HCT116 (cell line): ENCODE results near the gene SNAP91. TPM values are rescaled to one million over a fixed set of nuclear protein-coding genes. Genes with fewer than 3 reads are reported as not detected.
"Not testable (repeated sequence)": the region's sequence is repeated elsewhere in the genome, so short reads cannot be mapped to it uniquely, and the experiment has no call there.

ENCODE experiments used
- ATAC-seq: fragments of 200-7000 bp; cut with Tn5 transposase; 2 replicates; pipeline ENCODE4 v1.9.1; 2020; ENCODE audit warnings: mild to moderate bottlenecking, moderate library complexity
- BruUV-seq: library from RNA; stranded (reverse); fragments of 400-500 nt; replicated peaks from 2 replicates; lab custom pipeline; 2021; lab: Mats Ljungman, UMichigan
- CTCF ChIA-PET: fragments of 300-600 bp; sonication (Branson Sonifier 250); formaldehyde crosslinking; loops from one replicate; lab custom pipeline; 2021; ENCODE audit warnings: antibody characterized with exemption; lab: Charles Lee
- POLR2A ChIA-PET: fragments of 300-600, 350-600 bp; sonication (Branson Sonifier 250); formaldehyde crosslinking; loops from one replicate; lab custom pipeline; 2021; ENCODE audit warnings: antibody characterized with exemption; lab: Charles Lee
- RAD21 ChIA-PET, 2 experiments: fragments of 300-600 bp; sonication (Branson Sonifier 250); formaldehyde crosslinking; loops; one replicate each; lab custom pipeline; 2023; ENCODE audit warnings: low total read pairs in 2 of 2; ENCODE audit not compliant: uncharacterized antibody in 2 of 2, unreplicated experiment in 2 of 2, low non-redundant PET in 1 of 2; lab: Charles Lee
- DNase-seq: peaks from one replicate; pipeline ENCODE4 v3.0.0-alpha.2; 2010; ENCODE audit warnings: low read depth, low spot score
- H2AFZ ChIP-seq: fragments of 200-600 bp; shearing (Covaris generic), sonication (generic); 2 replicates; pipeline ENCODE4 v1.6.1; 2017; ENCODE audit warnings: low read depth, mixed run types, mixed read lengths, antibody characterized with exemption, low read length; ENCODE audit not compliant: poor library complexity, severe bottlenecking
- H3K27ac ChIP-seq: 2 replicates; pipeline ENCODE4 v1.5.1; 2012; ENCODE audit warnings: low read depth, low read length
- H3K27me3 ChIP-seq: fragments of 200-600 bp; sonication (generic); 2 replicates; pipeline ENCODE4 v1.6.1; 2016; ENCODE audit warnings: mixed run types, low read length, mixed read lengths; ENCODE audit not compliant: insufficient read depth
- H3K36me3 ChIP-seq, 2 experiments: fragments of 200-500 bp in 1 of 2; fragments of 200-600 bp in 1 of 2; sonication (Bioruptor generic) in 1 of 2; sonication (generic) in 1 of 2; 2 replicates each; pipeline versions ENCODE4 v1.5.1 to v1.6.1; 2014 to 2016; ENCODE audit warnings: low read length in 2 of 2, inconsistent platforms in 1 of 2, mixed read lengths in 1 of 2, mixed run types in 1 of 2; ENCODE audit not compliant: insufficient read depth in 2 of 2, control insufficient read depth in 1 of 2
- H3K4me1 ChIP-seq, 2 experiments: fragments of 200-600 bp in 1 of 2; sonication (generic) in 1 of 2; 2 replicates each; pipeline versions ENCODE4 v1.5.1 to v1.6.1; 2012 to 2017; ENCODE audit warnings: low read length in 2 of 2, inconsistent platforms in 1 of 2, mild to moderate bottlenecking in 1 of 2, mixed read lengths in 1 of 2, mixed run types in 1 of 2, moderate library complexity in 1 of 2; ENCODE audit not compliant: insufficient read depth in 2 of 2, control insufficient read depth in 1 of 2
- H3K4me2 ChIP-seq: fragments of 200-600 bp; sonication (generic); 2 replicates; pipeline ENCODE4 v1.6.1; 2017; ENCODE audit warnings: mixed run types, low read length, mixed read lengths
- H3K4me3 ChIP-seq, 2 experiments: fragments of 200-600 bp in 1 of 2; sonication (generic) in 1 of 2; replicated peaks in 1 of 2; 2 replicates each; pipeline ENCODE4 v1.5.1; 2011 to 2016; ENCODE audit warnings: low read length in 2 of 2, control low read depth in 1 of 2, low read depth in 1 of 2, mild to moderate bottlenecking in 1 of 2, mixed read lengths in 1 of 2, mixed run types in 1 of 2
- H3K79me2 ChIP-seq: fragments of 200-600 bp; sonication (generic); 2 replicates; pipeline ENCODE4 v1.6.1; 2017; ENCODE audit warnings: mild to moderate bottlenecking, mixed run types, low read length, moderate library complexity, mixed read lengths; ENCODE audit not compliant: insufficient read depth
- H3K9ac ChIP-seq: fragments of 200-600 bp; sonication (generic); 2 replicates; pipeline ENCODE4 v1.6.1; 2016; ENCODE audit warnings: low read length, mixed read lengths
- H3K9me2 ChIP-seq: fragments of 200-600 bp; sonication (generic), shearing (Covaris generic); 2 replicates; pipeline ENCODE4 v1.6.1; 2017; ENCODE audit warnings: mixed run types, mild to moderate bottlenecking, moderate library complexity; ENCODE audit not compliant: insufficient read depth
- H3K9me3 ChIP-seq, 2 experiments: fragments of 200-500 bp in 1 of 2; fragments of 200-600 bp in 1 of 2; sonication (Bioruptor generic) in 1 of 2; sonication (generic) in 1 of 2; 2 replicates each; pipeline ENCODE4 v1.6.1; 2014 to 2017; ENCODE audit warnings: low read length in 2 of 2, mixed read lengths in 2 of 2, inconsistent platforms in 1 of 2, low read depth in 1 of 2, mild to moderate bottlenecking in 1 of 2, mixed run types in 1 of 2, moderate library complexity in 1 of 2; ENCODE audit not compliant: control insufficient read depth in 1 of 2, insufficient read depth in 1 of 2
- H4K20me1 ChIP-seq: fragments of 200-600 bp; sonication (generic), shearing (Covaris generic); 2 replicates; pipeline ENCODE4 v1.6.1; 2017; ENCODE audit warnings: mixed run types, mild to moderate bottlenecking, moderate library complexity; ENCODE audit not compliant: insufficient read depth
- ATF3 ChIP-seq: IDR thresholded peaks from 2 replicates; pipeline ENCODE4 v1.6.1; 2012
- CBX3 ChIP-seq: IDR thresholded peaks from 2 replicates; pipeline ENCODE4 v1.6.1; 2012; ENCODE audit warnings: low read depth
- CEBPB ChIP-seq: IDR thresholded peaks from 2 replicates; pipeline ENCODE4 v1.6.1; 2012; ENCODE audit warnings: low read depth
- EGR1 ChIP-seq: IDR thresholded peaks from 2 replicates; pipeline ENCODE4 v1.6.1; 2012; ENCODE audit warnings: low read depth
- ELF1 ChIP-seq: IDR thresholded peaks from 2 replicates; pipeline ENCODE4 v1.6.1; 2012; ENCODE audit warnings: low read depth, borderline replicate concordance
- MAX ChIP-seq: IDR thresholded peaks from 2 replicates; pipeline ENCODE4 v1.6.1; 2012
- SIN3A ChIP-seq: IDR thresholded peaks from 2 replicates; pipeline ENCODE4 v1.6.1; 2012; ENCODE audit warnings: low read depth
- SRF ChIP-seq: IDR thresholded peaks from 2 replicates; pipeline ENCODE4 v1.6.1; 2012; ENCODE audit warnings: low read depth
- ZBTB33 ChIP-seq: IDR thresholded peaks from 2 replicates; pipeline ENCODE4 v1.6.1; 2011; ENCODE audit warnings: mild to moderate bottlenecking, low read length, moderate library complexity; ENCODE audit not compliant: insufficient replicate concordance; ENCODE audit errors: extremely low read depth
- ZFX ChIP-seq: fragments of 450-650 bp; IDR thresholded peaks from 2 replicates; pipeline ENCODE4 v1.6.1; 2017
- intact Hi-C: fragments of 100-400 bp; cut with micrococcal nuclease; formaldehyde crosslinking; loops from 2 replicates; pipeline ENCODE4 v1.10.0; 2022
- total RNA-seq: library from RNA; stranded (reverse); gene quantifications from one replicate; pipeline ENCODE4 v1.2.1, GENCODE V29; 2021; ENCODE audit not compliant: unreplicated experiment
- TF ChIP-seq, protein P1 (sequence below), 3 experiments: fragments of 200-600 bp in 1 of 3; sonication (generic) in 1 of 3; IDR thresholded peaks in 2 of 3; conservative IDR thresholded peaks in 1 of 3; 2 replicates each; pipeline ENCODE4 v1.5.1; 2012 to 2017; ENCODE audit warnings: low read depth in 2 of 3, low read length in 2 of 3, antibody characterized with exemption in 1 of 3, borderline replicate concordance in 1 of 3, control low read depth in 1 of 3, mild to moderate bottlenecking in 1 of 3, mixed read lengths in 1 of 3, mixed run types in 1 of 3, moderate library complexity in 1 of 3; ENCODE audit not compliant: insufficient read depth in 1 of 3
- TF ChIP-seq, protein P2 (sequence below): IDR thresholded peaks from 2 replicates; pipeline ENCODE4 v1.6.1; 2012; ENCODE audit warnings: low read depth

Gene SNAP91
- total RNA-seq, 1 experiment from 2014 or later, result not detected

GRCh38 chr6:83574783-83575182, 134.1 kb downstream of the SNAP91 start:
- Histone ChIP-seq H3K4me3 (no peak overlapping the region), H3K27ac (no peak overlapping the region), H3K36me3 (no peaks in the 10 kb centered on the region), H4K20me1 (no peaks in the 10 kb centered on the region), H3K9ac (no peak overlapping the region), H3K27me3 (no peaks in the 10 kb centered on the region; the same call in 1 of the 2 replicates), H3K9me2 (no peaks in the 10 kb centered on the region), H2AFZ (no peak overlapping the region), H3K4me2 (no peak overlapping the region), H3K9me3 (no peaks in the 10 kb centered on the region), H3K79me2 (no peaks in the 10 kb centered on the region), H3K4me1 (no peaks in the 10 kb centered on the region)
- DNase-seq (no peak), ATAC-seq (no peak)
- CTCF ChIA-PET, result no interaction called here
- RAD21 ChIA-PET, result no interaction called here
- TF ChIP-seq CEBPB (no peak), ELF1 (no peak), SIN3A (no peak), CBX3 (no peak), EGR1 (no peak), ZFX (no peak), ZBTB33 (no peak), MAX (no peak), SRF (no peak), ATF3 (no peak)
- TF ChIP-seq, protein P1, sequence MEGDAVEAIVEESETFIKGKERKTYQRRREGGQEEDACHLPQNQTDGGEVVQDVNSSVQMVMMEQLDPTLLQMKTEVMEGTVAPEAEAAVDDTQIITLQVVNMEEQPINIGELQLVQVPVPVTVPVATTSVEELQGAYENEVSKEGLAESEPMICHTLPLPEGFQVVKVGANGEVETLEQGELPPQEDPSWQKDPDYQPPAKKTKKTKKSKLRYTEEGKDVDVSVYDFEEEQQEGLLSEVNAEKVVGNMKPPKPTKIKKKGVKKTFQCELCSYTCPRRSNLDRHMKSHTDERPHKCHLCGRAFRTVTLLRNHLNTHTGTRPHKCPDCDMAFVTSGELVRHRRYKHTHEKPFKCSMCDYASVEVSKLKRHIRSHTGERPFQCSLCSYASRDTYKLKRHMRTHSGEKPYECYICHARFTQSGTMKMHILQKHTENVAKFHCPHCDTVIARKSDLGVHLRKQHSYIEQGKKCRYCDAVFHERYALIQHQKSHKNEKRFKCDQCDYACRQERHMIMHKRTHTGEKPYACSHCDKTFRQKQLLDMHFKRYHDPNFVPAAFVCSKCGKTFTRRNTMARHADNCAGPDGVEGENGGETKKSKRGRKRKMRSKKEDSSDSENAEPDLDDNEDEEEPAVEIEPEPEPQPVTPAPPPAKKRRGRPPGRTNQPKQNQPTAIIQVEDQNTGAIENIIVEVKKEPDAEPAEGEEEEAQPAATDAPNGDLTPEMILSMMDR (IDR thresholded peaks at IDR 0.05 in 2 of 3, conservative IDR thresholded peaks at IDR 0.05 in 1 of 3; ENCODE audit: borderline replicate concordance in 1 of 3, insufficient read depth in 1 of 3, low read depth in 2 of 3, low read length in 2 of 3), result no peak
- TF ChIP-seq, protein P2, sequence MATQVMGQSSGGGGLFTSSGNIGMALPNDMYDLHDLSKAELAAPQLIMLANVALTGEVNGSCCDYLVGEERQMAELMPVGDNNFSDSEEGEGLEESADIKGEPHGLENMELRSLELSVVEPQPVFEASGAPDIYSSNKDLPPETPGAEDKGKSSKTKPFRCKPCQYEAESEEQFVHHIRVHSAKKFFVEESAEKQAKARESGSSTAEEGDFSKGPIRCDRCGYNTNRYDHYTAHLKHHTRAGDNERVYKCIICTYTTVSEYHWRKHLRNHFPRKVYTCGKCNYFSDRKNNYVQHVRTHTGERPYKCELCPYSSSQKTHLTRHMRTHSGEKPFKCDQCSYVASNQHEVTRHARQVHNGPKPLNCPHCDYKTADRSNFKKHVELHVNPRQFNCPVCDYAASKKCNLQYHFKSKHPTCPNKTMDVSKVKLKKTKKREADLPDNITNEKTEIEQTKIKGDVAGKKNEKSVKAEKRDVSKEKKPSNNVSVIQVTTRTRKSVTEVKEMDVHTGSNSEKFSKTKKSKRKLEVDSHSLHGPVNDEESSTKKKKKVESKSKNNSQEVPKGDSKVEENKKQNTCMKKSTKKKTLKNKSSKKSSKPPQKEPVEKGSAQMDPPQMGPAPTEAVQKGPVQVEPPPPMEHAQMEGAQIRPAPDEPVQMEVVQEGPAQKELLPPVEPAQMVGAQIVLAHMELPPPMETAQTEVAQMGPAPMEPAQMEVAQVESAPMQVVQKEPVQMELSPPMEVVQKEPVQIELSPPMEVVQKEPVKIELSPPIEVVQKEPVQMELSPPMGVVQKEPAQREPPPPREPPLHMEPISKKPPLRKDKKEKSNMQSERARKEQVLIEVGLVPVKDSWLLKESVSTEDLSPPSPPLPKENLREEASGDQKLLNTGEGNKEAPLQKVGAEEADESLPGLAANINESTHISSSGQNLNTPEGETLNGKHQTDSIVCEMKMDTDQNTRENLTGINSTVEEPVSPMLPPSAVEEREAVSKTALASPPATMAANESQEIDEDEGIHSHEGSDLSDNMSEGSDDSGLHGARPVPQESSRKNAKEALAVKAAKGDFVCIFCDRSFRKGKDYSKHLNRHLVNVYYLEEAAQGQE, result no peak
- intact Hi-C loops, result no loop called here
- no TSS peak for BruUV-seq
- POLR2A ChIA-PET, result no interaction called here

DNA sequence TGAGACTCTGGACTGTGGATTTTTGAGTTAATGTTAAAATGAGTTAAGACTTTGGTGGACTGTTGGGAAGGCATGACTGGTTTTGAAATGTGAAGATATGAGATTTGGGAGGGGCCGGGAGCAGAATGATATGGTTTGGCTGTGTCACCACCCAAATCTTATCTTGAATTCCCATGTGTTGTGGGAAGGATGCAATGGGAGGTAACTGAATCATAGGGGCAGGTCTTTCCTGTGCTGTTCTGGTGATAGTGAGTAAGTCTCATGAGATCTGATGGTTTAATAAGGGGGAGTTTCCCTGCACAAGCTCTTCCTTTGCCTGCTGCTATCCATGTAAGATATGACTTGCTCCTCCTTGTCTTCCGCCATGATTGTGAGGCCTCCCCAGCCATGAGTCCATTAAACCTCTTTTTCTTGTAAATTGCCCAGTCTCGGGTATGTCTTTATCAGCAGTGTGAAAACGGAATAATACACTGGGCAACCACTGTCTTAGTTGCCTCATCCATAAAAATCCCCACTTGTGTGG, 137.2 kb downstream of the SNAP91 start:
- POLR2A ChIA-PET, CTCF ChIA-PET, RAD21 ChIA-PET, H3K9me2 ChIP-seq, H3K79me2 ChIP-seq, H3K27me3 ChIP-seq, H2AFZ ChIP-seq, H3K27ac ChIP-seq, H3K4me3 ChIP-seq, H3K9ac ChIP-seq, intact Hi-C loops, H3K4me1 ChIP-seq, H3K36me3 ChIP-seq, H3K4me2 ChIP-seq, H3K9me3 ChIP-seq, DNase-seq, ATAC-seq, H4K20me1 ChIP-seq, BruUV-seq: not testable (repeated sequence)
